GM12891 (cell line): Measurements from ENCODE around the gene CDC42BPA.

Experiments used
- POLR2A ChIP-seq: IDR thresholded peaks from 2 replicates; pipeline ENCODE4 v1.6.1; 2011; ENCODE audit warnings: low read depth, low read length, control low read depth
- POLR2AphosphoS5 ChIP-seq: IDR thresholded peaks from 2 replicates; pipeline ENCODE4 v1.6.1; 2011; ENCODE audit warnings: low read depth, low read length, control low read depth
- SPI1 ChIP-seq: IDR thresholded peaks from 2 replicates; pipeline ENCODE4 v1.6.1; 2011; ENCODE audit warnings: low read depth, low read length, control low read depth
- TAF1 ChIP-seq: IDR thresholded peaks from 2 replicates; pipeline ENCODE4 v1.6.1; 2011; ENCODE audit warnings: low read depth, low read length, control low read depth

GRCh38 chr1:226948996-226949395 lies 369.3 kb downstream of the CDC42BPA start:
- no peak for TF ChIP-seq POLR2AphosphoS5
- no peak for TF ChIP-seq TAF1
- no peak for TF ChIP-seq POLR2A
- TF ChIP-seq SPI1 = no peak
